K562 (cell line): ENCODE results near the gene PCSK5. TPM values are rescaled to one million over a fixed set of nuclear protein-coding genes. Genes with fewer than 3 reads are reported as not detected.
"Not testable (repeated sequence)": the region's sequence is repeated elsewhere in the genome, so short reads cannot be mapped to it uniquely, and the experiment has no call there.

ENCODE experiments used
- ATAC-seq: fragments of 200-7000 bp; cut with Tn5 transposase; 3 replicates; pipeline ENCODE4 v1.9.1; 2020; ENCODE audit warnings: moderate library complexity
- BruUV-seq: library from RNA; stranded (reverse); fragments of 400-500 nt; replicated peaks from 2 replicates; lab custom pipeline; 2021; lab: Mats Ljungman, UMichigan
- CTCF ChIA-PET: fragments of 300-600 bp; formaldehyde crosslinking; extraction: SDS; loops from one replicate; lab custom pipeline; 2021; ENCODE audit warnings: low intra/inter-chr PET ratio; lab: Yijun Ruan, JAX
- POLR2A ChIA-PET: fragments of 300-600, 350-650 bp; sonication (Branson Sonifier 250); formaldehyde crosslinking; extraction: SDS; loops from one replicate; lab custom pipeline; 2021; ENCODE audit warnings: antibody characterized with exemption, inconsistent platforms; lab: Yijun Ruan, JAX
- DNase-seq, 4 experiments: peaks; one replicate each; pipeline versions ENCODE4 v3.0.0 to v3.0.0-alpha.2; 2011 to 2018; ENCODE audit warnings: low spot score in 3 of 4, mixed read lengths in 3 of 4; ENCODE audit errors: extremely low read depth in 1 of 4
- FAIRE-seq: peaks from 2 replicates; lab custom pipeline; 2011; peaks lifted over from hg19 to GRCh38; lab: Jason Lieb, UNC
- H2AFZ ChIP-seq: 2 replicates; pipeline ENCODE4 v1.6.0; 2011; ENCODE audit warnings: low read depth, low read length, control low read depth, inconsistent platforms
- H3K27ac ChIP-seq: fragments of 200-600 bp; 3 replicates; pipeline ENCODE4 v1.8.0; 2011; ENCODE audit warnings: low read depth, mild to moderate bottlenecking, control low read depth, inconsistent platforms, low read length, moderate library complexity, mixed read lengths; ENCODE audit errors: extremely low read depth
- H3K27me3 ChIP-seq, 2 experiments: fragments of 300-600 bp in 1 of 2; 2 replicates in 1 of 2; 3 replicates in 1 of 2; pipeline versions ENCODE4 v1.6.0 to v1.8.0; 2011; ENCODE audit warnings: inconsistent platforms in 2 of 2, low read length in 2 of 2, mild to moderate bottlenecking in 1 of 2, mixed read lengths in 1 of 2, moderate library complexity in 1 of 2; ENCODE audit not compliant: control insufficient read depth in 2 of 2, insufficient read depth in 2 of 2
- H3K36me3 ChIP-seq: fragments of 300-600 bp; 3 replicates; pipeline ENCODE4 v1.8.0; 2011; ENCODE audit warnings: mild to moderate bottlenecking, low read length, inconsistent platforms; ENCODE audit not compliant: control insufficient read depth, insufficient read depth
- H3K4me1 ChIP-seq, 2 experiments: fragments of 200-600 bp in 1 of 2; replicated peaks in 1 of 2; 2 replicates in 1 of 2; 3 replicates in 1 of 2; pipeline versions ENCODE4 v1.5.1 to v1.8.0; 2011; ENCODE audit warnings: inconsistent platforms in 2 of 2, low read length in 2 of 2, mild to moderate bottlenecking in 1 of 2, mixed read lengths in 1 of 2, moderate library complexity in 1 of 2; ENCODE audit not compliant: control insufficient read depth in 2 of 2, insufficient read depth in 2 of 2
- H3K4me2 ChIP-seq: 2 replicates; pipeline ENCODE4 v1.6.1; 2011; ENCODE audit warnings: low read length, control low read depth, inconsistent platforms, mixed read lengths; ENCODE audit not compliant: insufficient read depth
- H3K4me3 ChIP-seq: fragments of 200-600 bp; sonication (generic), shearing (Covaris generic); 2 replicates; pipeline ENCODE4 v1.5.1; 2016; ENCODE audit warnings: control low read depth, inconsistent platforms
- H3K79me2 ChIP-seq: fragments of 200-600 bp; 3 replicates; pipeline ENCODE4 v1.8.0; 2011; ENCODE audit warnings: low read length, inconsistent platforms; ENCODE audit not compliant: control insufficient read depth, insufficient read depth
- H3K9ac ChIP-seq, 2 experiments: 2 replicates each; pipeline versions ENCODE4 v1.6.0 to v1.6.1; 2011; ENCODE audit warnings: low read depth in 2 of 2, low read length in 2 of 2, control low read depth in 1 of 2, inconsistent platforms in 1 of 2, mild to moderate bottlenecking in 1 of 2, mixed read lengths in 1 of 2; ENCODE audit not compliant: insufficient read depth in 1 of 2
- H3K9me1 ChIP-seq: one replicate; pipeline ENCODE4 v1.6.0; 2011; ENCODE audit warnings: inconsistent platforms, mild to moderate bottlenecking, low read length, moderate library complexity; ENCODE audit not compliant: control insufficient read depth, insufficient read depth
- H3K9me3 ChIP-seq: replicated peaks from 2 replicates; pipeline ENCODE4 v1.5.1; 2011; ENCODE audit warnings: low read depth, low read length, inconsistent platforms; ENCODE audit not compliant: control insufficient read depth, insufficient read depth
- H4K20me1 ChIP-seq: replicated peaks from 2 replicates; pipeline ENCODE4 v1.6.1; 2011; ENCODE audit warnings: low read length, inconsistent platforms, mixed read lengths; ENCODE audit not compliant: control insufficient read depth, insufficient read depth
- DPF2 ChIP-seq: fragments of 450-650 bp; IDR thresholded peaks from 2 replicates; pipeline ENCODE4 v1.6.1; 2016
- ESRRA ChIP-seq: fragments of 450-650 bp; IDR thresholded peaks from 2 replicates; pipeline ENCODE4 v1.6.1; 2014; ENCODE audit warnings: low read depth, mild to moderate bottlenecking, moderate library complexity, borderline replicate concordance
- RAD51 ChIP-seq: fragments of 450-650 bp; IDR thresholded peaks from 2 replicates; pipeline ENCODE4 v1.7.1; 2016; ENCODE audit warnings: low read depth, mild to moderate bottlenecking, borderline replicate concordance
- RCOR1 ChIP-seq, 2 experiments: IDR thresholded peaks; 2 replicates each; pipeline ENCODE4 v1.6.1; 2012; ENCODE audit warnings: low read depth in 2 of 2, low read length in 2 of 2, borderline replicate concordance in 1 of 2, improper control_type of control experiment in 1 of 2
- SMARCB1 ChIP-seq: IDR thresholded peaks from 2 replicates; pipeline ENCODE4 v1.6.1; 2011; ENCODE audit warnings: improper control_type of control experiment, low read depth; ENCODE audit not compliant: insufficient read length
- ZNF24 ChIP-seq: fragments of 450-650 bp; IDR thresholded peaks from 2 replicates; pipeline ENCODE4 v1.6.1; 2016
- ZNF274 ChIP-seq: IDR thresholded peaks from 2 replicates; pipeline ENCODE4 v1.6.1; 2011; ENCODE audit warnings: low read depth, mild to moderate bottlenecking, low read length, moderate library complexity, borderline replicate concordance
- WGBS: fragments of 100-300 bp; shearing (Covaris generic); methylation state at CpG from one replicate; pipeline ENCODE4 v1.1.6; 2016; ENCODE audit warnings: low coverage, mixed read lengths; ENCODE audit not compliant: insufficient coverage; ENCODE audit errors: missing lambda C conversion rate; 5-methylcytosine and 5-hydroxymethylcytosine counted together
- in situ Hi-C: fragments of 300-500 bp; cut with MboI; formaldehyde crosslinking; loops from 4 replicates; pipeline ENCODE4 v1.15.0; 2018; ENCODE audit warnings: inconsistent platforms, mixed read lengths
- intact Hi-C: fragments of 100-400 bp; cut with micrococcal nuclease; formaldehyde crosslinking; loops from 2 replicates; pipeline ENCODE4 v1.14.2; 2022
- polyA plus RNA-seq, 8 experiments: library from polyadenylated mRNA; depleted of rRNA in 4 of 8; stranded (reverse) in 5 of 8; unstranded in 3 of 8; fragments of >200 nt; fragmentation: Nextera tagmentation in 2 of 8; fragmentation: Illumina TruSeq in 1 of 8; extraction: Ambion mirVana in 2 of 8; extraction: Trizol in 1 of 8; gene quantifications; 2 replicates each; pipeline versions ENCODE4 v1.2.1 to v1.2.3, GENCODE V29; 2011 to 2014; ENCODE audit warnings: inconsistent platforms in 1 of 8, missing spikeins in 1 of 8
- total RNA-seq, 7 experiments: library from RNA; depleted of rRNA in 6 of 7; stranded (reverse); fragments of >200 nt in 6 of 7; fragmentation: Illumina TruSeq in 2 of 7; extraction: Trizol in 2 of 7; gene quantifications; 2 replicates each; pipeline versions ENCODE4 v1.2.1 to v1.2.3, GENCODE V29; 2011 to 2021; ENCODE audit warnings: low replicate concordance in 1 of 7
- TF ChIP-seq, protein P1 (sequence below), 2 experiments: fragments of 200-800 bp in 1 of 2; sonication (Bioruptor generic) in 1 of 2; sonication (generic) in 1 of 2; formaldehyde crosslinking in 1 of 2; IDR thresholded peaks in 1 of 2; conservative IDR thresholded peaks in 1 of 2; 2 replicates each; pipeline versions ENCODE4 v1.5.0 to v1.6.1; 2016 to 2020; ENCODE audit warnings: missing compliant biosample characterization in 1 of 2, missing genetic modification characterization in 1 of 2, missing genetic modification reagents in 1 of 2
- TF ChIP-seq, protein P2 (sequence below): fragments of 450-650 bp; IDR thresholded peaks from 2 replicates; pipeline ENCODE4 v1.6.1; 2017; ENCODE audit warnings: antibody characterized with exemption, mild to moderate bottlenecking

PCSK5 gene
- total and polyA plus RNA-seq, 9 of the 15 experiments (the other 6 are each of a cell fraction or from before 2014, with no cell fraction given): not detected

DNA sequence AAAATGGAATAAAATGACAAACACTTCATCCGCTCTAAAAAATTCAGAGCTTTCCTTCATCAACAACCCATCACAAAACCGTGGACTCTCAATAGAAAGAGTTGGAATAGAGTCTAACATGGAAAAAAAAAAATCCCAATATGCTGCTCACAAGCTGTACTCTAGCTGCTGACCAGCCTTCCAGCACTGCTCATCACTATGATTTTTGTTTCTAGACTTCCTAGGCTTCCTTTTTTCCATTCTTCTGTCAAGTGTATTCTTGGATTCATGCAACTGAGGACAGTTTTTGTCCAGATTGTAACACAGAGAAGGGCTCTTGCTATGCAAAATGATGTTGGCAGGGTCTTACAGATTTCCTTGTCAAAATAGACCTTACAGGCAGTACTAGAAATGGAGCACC lies 469.3 kb downstream of the PCSK5 start:
- BruUV-seq: no TSS peak
- 6% methylated on average over 2 of the region's 2 CpGs for WGBS
- POLR2A ChIA-PET: interaction anchor here (0.6 to 1.9 kb wide), 13 partner anchors 9 to 294 kb away, joined by 3 to 10 read pairs (median 3); partner anchors contain the start of gene RFK

DNA sequence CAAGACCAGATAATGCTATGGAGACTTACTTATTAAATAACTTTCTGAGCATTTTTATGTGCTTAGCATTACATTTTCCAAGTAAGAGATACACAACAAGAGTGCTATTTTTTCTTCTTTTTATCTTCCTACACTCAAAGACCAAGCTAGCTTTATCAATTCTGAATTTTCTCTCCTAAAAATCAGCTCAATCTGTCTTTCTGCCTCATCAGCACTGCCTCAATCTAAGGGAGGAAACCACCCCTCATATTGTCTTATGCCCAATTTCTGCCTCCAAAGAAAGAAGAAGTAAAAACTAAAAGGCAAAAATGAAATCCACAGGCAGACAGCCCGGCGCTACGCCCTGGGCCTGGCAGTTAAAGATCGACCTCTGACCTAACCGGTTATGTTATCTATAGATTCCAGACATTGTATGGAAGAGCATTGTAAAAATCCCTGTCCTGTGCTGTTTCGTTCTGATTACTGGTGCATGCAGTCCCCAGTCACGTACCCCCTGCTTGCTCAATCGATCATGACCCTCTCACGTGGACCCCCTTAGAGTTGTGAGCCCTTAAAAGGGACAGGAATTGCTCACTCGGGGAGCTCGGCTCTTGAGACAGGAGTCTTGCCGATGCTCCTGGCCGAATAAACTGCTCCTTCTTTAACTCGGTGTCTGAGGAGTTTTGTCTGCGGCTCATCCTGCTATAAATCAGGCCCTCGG lies 472.0 kb downstream of the PCSK5 start:
- ATAC-seq (peak; percentile 34), DNase-seq (peak in 1 of 4 experiments; percentile 71)
- H3K4me3 ChIP-seq, in situ Hi-C loops, H3K36me3 ChIP-seq, CTCF ChIA-PET, H3K79me2 ChIP-seq, BruUV-seq, FAIRE-seq, H3K9me1 ChIP-seq, H2AFZ ChIP-seq, H3K27me3 ChIP-seq, H3K9me3 ChIP-seq, H4K20me1 ChIP-seq, H3K9ac ChIP-seq: not testable (repeated sequence)
- POLR2A ChIA-PET: interaction anchor here (0.6 kb wide), 1 partner anchor 1410 kb away, joined by 3 read pairs; the partner anchor contains the start of gene C9orf40
- 5% methylated on average over 11 of the region's 16 CpGs for WGBS
- H3K27ac ChIP-seq: peak overlapping the region; percentile 59; the same call in 2 of the 3 replicates
- H3K4me2 ChIP-seq: peak overlapping the region; percentile 3; the same call in 1 of the 2 replicates
- peaks cover 6 to 41% of the 10 kb centered on the region in 2 experiments; a peak in 3 of 5 replicates for H3K4me1 ChIP-seq
- intact Hi-C loops: loop anchor here (10.0 kb wide), 1 partner anchor 52 kb away; no protein-coding TSS in a partner anchor
- TF ChIP-seq RCOR1 (IDR thresholded peaks at IDR 0.05; ENCODE audit: borderline replicate concordance in 1 of 2, low read depth in 2 of 2, low read length in 2 of 2) (peak; percentile 52 to 85; a peak in 3 of 4 replicates), ZNF24 (peak; percentile 94), DPF2 (peak; percentile 85)
- TF ChIP-seq, protein P1, sequence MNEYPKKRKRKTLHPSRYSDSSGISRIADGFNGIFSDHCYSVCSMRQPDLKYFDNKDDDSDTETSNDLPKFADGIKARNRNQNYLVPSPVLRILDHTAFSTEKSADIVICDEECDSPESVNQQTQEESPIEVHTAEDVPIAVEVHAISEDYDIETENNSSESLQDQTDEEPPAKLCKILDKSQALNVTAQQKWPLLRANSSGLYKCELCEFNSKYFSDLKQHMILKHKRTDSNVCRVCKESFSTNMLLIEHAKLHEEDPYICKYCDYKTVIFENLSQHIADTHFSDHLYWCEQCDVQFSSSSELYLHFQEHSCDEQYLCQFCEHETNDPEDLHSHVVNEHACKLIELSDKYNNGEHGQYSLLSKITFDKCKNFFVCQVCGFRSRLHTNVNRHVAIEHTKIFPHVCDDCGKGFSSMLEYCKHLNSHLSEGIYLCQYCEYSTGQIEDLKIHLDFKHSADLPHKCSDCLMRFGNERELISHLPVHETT (CRISPR knock-in tag; conservative IDR thresholded peaks at IDR 0.05 in 1 of 2, IDR thresholded peaks at IDR 0.05 in 1 of 2): 0 out of 4 replicates have a peak, but pooled peaks of 1 of the 2 experiments have one; percentile 38
- TF ChIP-seq, protein P2, sequence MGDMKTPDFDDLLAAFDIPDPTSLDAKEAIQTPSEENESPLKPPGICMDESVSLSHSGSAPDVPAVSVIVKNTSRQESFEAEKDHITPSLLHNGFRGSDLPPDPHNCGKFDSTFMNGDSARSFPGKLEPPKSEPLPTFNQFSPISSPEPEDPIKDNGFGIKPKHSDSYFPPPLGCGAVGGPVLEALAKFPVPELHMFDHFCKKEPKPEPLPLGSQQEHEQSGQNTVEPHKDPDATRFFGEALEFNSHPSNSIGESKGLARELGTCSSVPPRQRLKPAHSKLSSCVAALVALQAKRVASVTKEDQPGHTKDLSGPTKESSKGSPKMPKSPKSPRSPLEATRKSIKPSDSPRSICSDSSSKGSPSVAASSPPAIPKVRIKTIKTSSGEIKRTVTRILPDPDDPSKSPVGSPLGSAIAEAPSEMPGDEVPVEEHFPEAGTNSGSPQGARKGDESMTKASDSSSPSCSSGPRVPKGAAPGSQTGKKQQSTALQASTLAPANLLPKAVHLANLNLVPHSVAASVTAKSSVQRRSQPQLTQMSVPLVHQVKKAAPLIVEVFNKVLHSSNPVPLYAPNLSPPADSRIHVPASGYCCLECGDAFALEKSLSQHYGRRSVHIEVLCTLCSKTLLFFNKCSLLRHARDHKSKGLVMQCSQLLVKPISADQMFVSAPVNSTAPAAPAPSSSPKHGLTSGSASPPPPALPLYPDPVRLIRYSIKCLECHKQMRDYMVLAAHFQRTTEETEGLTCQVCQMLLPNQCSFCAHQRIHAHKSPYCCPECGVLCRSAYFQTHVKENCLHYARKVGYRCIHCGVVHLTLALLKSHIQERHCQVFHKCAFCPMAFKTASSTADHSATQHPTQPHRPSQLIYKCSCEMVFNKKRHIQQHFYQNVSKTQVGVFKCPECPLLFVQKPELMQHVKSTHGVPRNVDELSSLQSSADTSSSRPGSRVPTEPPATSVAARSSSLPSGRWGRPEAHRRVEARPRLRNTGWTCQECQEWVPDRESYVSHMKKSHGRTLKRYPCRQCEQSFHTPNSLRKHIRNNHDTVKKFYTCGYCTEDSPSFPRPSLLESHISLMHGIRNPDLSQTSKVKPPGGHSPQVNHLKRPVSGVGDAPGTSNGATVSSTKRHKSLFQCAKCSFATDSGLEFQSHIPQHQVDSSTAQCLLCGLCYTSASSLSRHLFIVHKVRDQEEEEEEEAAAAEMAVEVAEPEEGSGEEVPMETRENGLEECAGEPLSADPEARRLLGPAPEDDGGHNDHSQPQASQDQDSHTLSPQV: peak; percentile 34; the same call in 1 of the 2 replicates

More for the DNA sequence above, 469.3 kb downstream of the PCSK5 start:
- no peak for FAIRE-seq
- peak in 1 of 4 experiments; percentile 5 for DNase-seq
- no peak overlapping the region for H2AFZ ChIP-seq
- H3K27me3 ChIP-seq: no peaks in the 10 kb centered on the region
- H4K20me1 ChIP-seq: no peaks in the 10 kb centered on the region
- no peaks in the 10 kb centered on the region; the same call in 2 of the 3 replicates for H3K36me3 ChIP-seq
- peaks cover 6 to 45% of the 10 kb centered on the region in 2 experiments; a peak in 3 of 5 replicates for H3K4me1 ChIP-seq
- peak overlapping the region; percentile 39 for H3K4me2 ChIP-seq
- intact Hi-C loops (loop anchor here (10.0 kb wide), 1 partner anchor 55 kb away; no protein-coding TSS in a partner anchor), in situ Hi-C loops (no loop called here)
- peak overlapping the region in 1 of 2 experiments; percentile 5; a peak in 1 of 4 replicates for H3K9ac ChIP-seq
- no peaks in the 10 kb centered on the region for H3K9me3 ChIP-seq
- peak overlapping the region; percentile 51 for H3K27ac ChIP-seq
- no peaks in the 10 kb centered on the region for H3K79me2 ChIP-seq
- H3K4me3 ChIP-seq: no peak overlapping the region
- ATAC-seq: peak; percentile 24
- CTCF ChIA-PET: no interaction called here
- H3K9me1 ChIP-seq: no peaks in the 10 kb centered on the region
- TF ChIP-seq ZNF274: peak; percentile 3; the same call in 1 of the 2 replicates
- 0 out of 2 replicates have a peak, but pooled peaks have one; percentile 3 for TF ChIP-seq RAD51
- TF ChIP-seq SMARCB1: no peak
- TF ChIP-seq ESRRA: 0 out of 2 replicates have a peak, but pooled peaks have one; percentile 1
